CD4-positive, CD25-positive, alpha-beta regulatory T cell (primary cell): ENCODE results near the gene CSMD2. TPM values are rescaled to one million over a fixed set of nuclear protein-coding genes. Genes with fewer than 3 reads are reported as not detected.

Experiments
- ATAC-seq, 2 donors: fragments of 150-1000 bp; cut with Tn5 transposase; one replicate each; pipeline ENCODE4 v1.10.0; 2021; ENCODE audit warnings: low read depth in 2 of 2, moderate number of reproducible peaks in 2 of 2, moderate library complexity in 1 of 2
- DNase-seq, 3 donors: peaks; one replicate each; pipeline versions ENCODE4 v3.0.0 to v3.0.0-alpha.2; 2012 to 2022; ENCODE audit warnings: mixed read lengths in 1 of 3
- H3K27ac ChIP-seq: one replicate; pipeline ENCODE4 v1.7.0; 2013; ENCODE audit warnings: mild to moderate bottlenecking, low read length; ENCODE audit not compliant: insufficient read depth, poor library complexity, severe bottlenecking
- H3K27me3 ChIP-seq: one replicate; pipeline ENCODE4 v1.7.0; 2013; ENCODE audit warnings: low read length; ENCODE audit not compliant: control insufficient read depth, insufficient read depth
- H3K36me3 ChIP-seq: one replicate; pipeline ENCODE4 v1.7.0; 2013; ENCODE audit warnings: mild to moderate bottlenecking, low read length, moderate library complexity; ENCODE audit not compliant: control insufficient read depth, insufficient read depth
- H3K4me1 ChIP-seq: 2 replicates; pipeline ENCODE4 v1.7.0; 2013; ENCODE audit warnings: mild to moderate bottlenecking, low read length; ENCODE audit not compliant: insufficient read depth, control insufficient read depth, poor library complexity, severe bottlenecking
- H3K4me3 ChIP-seq: one replicate; pipeline ENCODE4 v1.7.0; 2013; ENCODE audit warnings: low read depth, mild to moderate bottlenecking, low read length, moderate library complexity
- H3K9me3 ChIP-seq, 2 experiments: 1 replicate in 1 of 2; 2 replicates in 1 of 2; pipeline ENCODE4 v1.7.0; 2013; ENCODE audit warnings: low read length in 2 of 2, mild to moderate bottlenecking in 1 of 2, moderate library complexity in 1 of 2; ENCODE audit not compliant: control insufficient read depth in 2 of 2
- H3K27ac Mint-ChIP-seq, 3 donors: one replicate each; pipeline ENCODE4 v1.8.0; 2020 to 2022; ENCODE audit warnings: mild to moderate bottlenecking in 3 of 3, mixed read lengths in 3 of 3, moderate library complexity in 2 of 3
- H3K27me3 Mint-ChIP-seq: one replicate; pipeline ENCODE4 v1.8.0; 2022; ENCODE audit warnings: mild to moderate bottlenecking, mixed read lengths
- H3K36me3 Mint-ChIP-seq: one replicate; pipeline ENCODE4 v1.8.0; 2020; ENCODE audit warnings: mixed read lengths
- H3K4me1 Mint-ChIP-seq, 4 donors: one replicate each; pipeline ENCODE4 v1.8.0; 2020 to 2022; ENCODE audit warnings: mixed read lengths in 4 of 4, mild to moderate bottlenecking in 1 of 4
- H3K4me3 Mint-ChIP-seq, 4 donors: one replicate each; pipeline ENCODE4 v1.8.0; 2020 to 2022; ENCODE audit warnings: mild to moderate bottlenecking in 4 of 4, mixed read lengths in 4 of 4, moderate library complexity in 3 of 4
- H3K9me3 Mint-ChIP-seq, 7 donors: one replicate each; pipeline ENCODE4 v1.8.0; 2020 to 2022; ENCODE audit warnings: mixed read lengths in 7 of 7, mild to moderate bottlenecking in 3 of 7, moderate library complexity in 2 of 7
- polyA plus RNA-seq, 4 donors: library from polyadenylated mRNA; unstranded; fragments of 300-500 nt; fragmentation: Illumina TruSeq; gene quantifications; one replicate each; pipeline ENCODE4 v1.2.3, GENCODE V29; 2021
- total RNA-seq: library from RNA; stranded (reverse); gene quantifications from one replicate; pipeline ENCODE4 v1.2.3, GENCODE V29; 2022

Gene CSMD2
- total and polyA plus RNA-seq, 5 donors from 2014 or later: not detected

- no peaks in the 10 kb centered on the region for H3K9me3 ChIP-seq
- no peak overlapping the region for H3K4me3 Mint-ChIP-seq
- H3K27ac ChIP-seq: no peak overlapping the region
- no peaks in the 10 kb centered on the region for H3K4me1 ChIP-seq
- ATAC-seq (no peak), DNase-seq (no peak)
- H3K9me3 Mint-ChIP-seq: peaks cover 0 to 1% (median 0%) of the 10 kb centered on the region in 7 donors
- no peaks in the 10 kb centered on the region for H3K36me3 ChIP-seq
- H3K27me3 Mint-ChIP-seq: peaks cover 3% of the 10 kb centered on the region
- peak overlapping the region in 1 of 3 donors; percentile 26 for H3K27ac Mint-ChIP-seq
- no peak overlapping the region for H3K4me3 ChIP-seq
- H3K4me1 Mint-ChIP-seq: no peaks in the 10 kb centered on the region
- no peaks in the 10 kb centered on the region for H3K27me3 ChIP-seq
- H3K36me3 Mint-ChIP-seq: no peaks in the 10 kb centered on the region
Measured at GRCh38 chr1:34055818-34056217, 109.2 kb downstream of the CSMD2 start.

- Histone ChIP-seq H3K4me3 (no peak overlapping the region), H3K4me1 (no peaks in the 10 kb centered on the region), H3K27me3 (no peaks in the 10 kb centered on the region), H3K36me3 (no peaks in the 10 kb centered on the region), H3K9me3 (peaks cover 4 to 6% of the 10 kb centered on the region in 2 experiments), H3K27ac (no peak overlapping the region)
- H3K27ac Mint-ChIP-seq: no peak overlapping the region
- no peak for DNase-seq
- H3K4me1 Mint-ChIP-seq: no peaks in the 10 kb centered on the region
- no peak for ATAC-seq
- no peak overlapping the region for H3K4me3 Mint-ChIP-seq
- H3K27me3 Mint-ChIP-seq: no peaks in the 10 kb centered on the region
- H3K36me3 Mint-ChIP-seq: no peaks in the 10 kb centered on the region
- H3K9me3 Mint-ChIP-seq: peaks cover 0 to 1% (median 0%) of the 10 kb centered on the region in 7 donors
Measured at GRCh38 chr1:34054920-34055319, 110.1 kb downstream of the CSMD2 start.

- no peak for DNase-seq
- no peaks in the 10 kb centered on the region for H3K27me3 Mint-ChIP-seq
Measured at GRCh38 chr1:34053660-34054059, 111.4 kb downstream of the CSMD2 start.

GRCh38 chr1:34052565-34052964 lies 112.5 kb downstream of the CSMD2 start:
- no peak overlapping the region for H3K4me3 Mint-ChIP-seq

More at GRCh38 chr1:34053660-34054059, 111.4 kb downstream of the CSMD2 start:
- no peaks in the 10 kb centered on the region for H3K27me3 ChIP-seq
- H3K9me3 Mint-ChIP-seq: peaks cover 0 to 3% (median 0%) of the 10 kb centered on the region in 7 donors
- no peaks in the 10 kb centered on the region for H3K4me1 ChIP-seq
- H3K27ac Mint-ChIP-seq: no peak overlapping the region
- no peaks in the 10 kb centered on the region for H3K4me1 Mint-ChIP-seq
- no peaks in the 10 kb centered on the region for H3K36me3 ChIP-seq
- peaks cover 5 to 8% of the 10 kb centered on the region in 2 experiments for H3K9me3 ChIP-seq
- H3K4me3 ChIP-seq: no peak overlapping the region
- no peak overlapping the region for H3K4me3 Mint-ChIP-seq
- no peak overlapping the region for H3K27ac ChIP-seq
- no peaks in the 10 kb centered on the region for H3K36me3 Mint-ChIP-seq
- ATAC-seq: no peak

GRCh38 chr1:34050709-34051485 lies 114.1 kb downstream of the CSMD2 start:
- Mint-ChIP-seq H3K27ac (no peak overlapping the region), H3K9me3 (peaks cover 0 to 3% (median 0%) of the 10 kb centered on the region in 7 donors), H3K4me1 (no peaks in the 10 kb centered on the region), H3K27me3 (no peaks in the 10 kb centered on the region), H3K36me3 (no peaks in the 10 kb centered on the region), H3K4me3 (no peak overlapping the region)
- Histone ChIP-seq H3K9me3 (peaks cover 5 to 8% of the 10 kb centered on the region in 2 experiments), H3K4me3 (no peak overlapping the region), H3K27me3 (no peaks in the 10 kb centered on the region), H3K36me3 (no peaks in the 10 kb centered on the region), H3K27ac (no peak overlapping the region), H3K4me1 (no peaks in the 10 kb centered on the region)
- ATAC-seq (no peak), DNase-seq (no peak)

More at GRCh38 chr1:34052565-34052964, 112.5 kb downstream of the CSMD2 start:
- Mint-ChIP-seq H3K27me3 (no peaks in the 10 kb centered on the region), H3K27ac (no peak overlapping the region), H3K4me1 (no peaks in the 10 kb centered on the region), H3K36me3 (no peaks in the 10 kb centered on the region), H3K9me3 (peaks cover 0 to 3% (median 0%) of the 10 kb centered on the region in 7 donors)
- DNase-seq (no peak), ATAC-seq (no peak)
- no peak overlapping the region for H3K4me3 ChIP-seq
- H3K27ac ChIP-seq: no peak overlapping the region
- H3K4me1 ChIP-seq: no peaks in the 10 kb centered on the region
- H3K36me3 ChIP-seq: no peaks in the 10 kb centered on the region
- no peaks in the 10 kb centered on the region for H3K27me3 ChIP-seq
- peaks cover 5 to 8% of the 10 kb centered on the region in 2 experiments for H3K9me3 ChIP-seq

GRCh38 chr1:34049994-34050393 lies 115.0 kb downstream of the CSMD2 start:
- Histone ChIP-seq H3K9me3 (peaks cover 5 to 8% of the 10 kb centered on the region in 2 experiments), H3K4me3 (no peak overlapping the region), H3K27me3 (no peaks in the 10 kb centered on the region), H3K27ac (no peak overlapping the region), H3K4me1 (no peaks in the 10 kb centered on the region), H3K36me3 (no peaks in the 10 kb centered on the region)
- Mint-ChIP-seq H3K4me3 (no peak overlapping the region), H3K27ac (no peak overlapping the region), H3K36me3 (no peaks in the 10 kb centered on the region), H3K9me3 (peaks cover 0 to 3% (median 0%) of the 10 kb centered on the region in 7 donors), H3K27me3 (no peaks in the 10 kb centered on the region), H3K4me1 (no peaks in the 10 kb centered on the region)
- DNase-seq (no peak), ATAC-seq (no peak)

- no peak overlapping the region for H3K4me3 ChIP-seq
- peaks cover 5 to 8% of the 10 kb centered on the region in 2 experiments for H3K9me3 ChIP-seq
- no peaks in the 10 kb centered on the region for H3K4me1 ChIP-seq
- H3K4me1 Mint-ChIP-seq: no peaks in the 10 kb centered on the region
- DNase-seq (no peak), ATAC-seq (no peak)
- no peak overlapping the region for H3K27ac Mint-ChIP-seq
- peaks cover 0 to 3% (median 0%) of the 10 kb centered on the region in 7 donors for H3K9me3 Mint-ChIP-seq
- H3K36me3 ChIP-seq: no peaks in the 10 kb centered on the region
- no peak overlapping the region for H3K27ac ChIP-seq
- H3K27me3 ChIP-seq: no peaks in the 10 kb centered on the region
- H3K36me3 Mint-ChIP-seq: no peaks in the 10 kb centered on the region
- H3K27me3 Mint-ChIP-seq: no peaks in the 10 kb centered on the region
- no peak overlapping the region for H3K4me3 Mint-ChIP-seq
Measured at GRCh38 chr1:34049477-34049876, 115.6 kb downstream of the CSMD2 start.

GRCh38 chr1:34037856-34038255 lies 127.2 kb downstream of the CSMD2 start:
- DNase-seq (no peak), ATAC-seq (no peak)
- Histone ChIP-seq H3K9me3 (no peaks in the 10 kb centered on the region), H3K4me1 (no peaks in the 10 kb centered on the region), H3K27me3 (no peaks in the 10 kb centered on the region), H3K4me3 (no peak overlapping the region), H3K36me3 (no peaks in the 10 kb centered on the region), H3K27ac (no peak overlapping the region)
- H3K36me3 Mint-ChIP-seq: no peaks in the 10 kb centered on the region
- H3K9me3 Mint-ChIP-seq: no peaks in the 10 kb centered on the region
- H3K4me1 Mint-ChIP-seq: no peaks in the 10 kb centered on the region
- H3K4me3 Mint-ChIP-seq: no peak overlapping the region
- H3K27me3 Mint-ChIP-seq: no peaks in the 10 kb centered on the region
- H3K27ac Mint-ChIP-seq: no peak overlapping the region
